Vagina (tissue), 2 donors: ENCODE data around the gene DSC2.

Source experiments
- CTCF ChIP-seq, 3 experiments: fragments of 450-650 bp in 2 of 3; fragments of 200-600 bp in 1 of 3; sonication (generic) in 1 of 3; IDR thresholded peaks; one replicate each; pipeline ENCODE4 v1.5.1; 2017 to 2019; ENCODE audit warnings: antibody characterized with exemption in 3 of 3, mild to moderate bottlenecking in 2 of 3, moderate library complexity in 2 of 3
- POLR2A ChIP-seq, 2 donors: fragments of 450-650 bp; IDR thresholded peaks; one replicate each; pipeline ENCODE4 v1.6.1; 2017; ENCODE audit warnings: antibody characterized with exemption in 2 of 2, mild to moderate bottlenecking in 2 of 2, moderate library complexity in 2 of 2

- no peak for TF ChIP-seq POLR2A (IDR thresholded peaks at IDR 0.05)
- no peak for TF ChIP-seq CTCF (IDR thresholded peaks at IDR 0.05)
Measured at GRCh38 chr18:31134988-31135529, 32.8 kb upstream of the DSC2 start.
